ENCODE data around the gene BTN3A1.
"Not testable (repeated sequence)": the region's sequence is repeated elsewhere in the genome, so short reads cannot be mapped to it uniquely, and the experiment has no call there.

BTN3A1 gene

GRCh38 chr6:26401987-26402658, at the start of gene BTN3A1:
Gene BTN3A1 (plus strand): TSS chr6:26402275. CDS start chr6:26405564, 3,289 bp downstream.
- peak; percentile 83 for DNase-seq

GRCh38 chr6:26352315-26352714, 49.8 kb upstream of the BTN3A1 start:
- no peak for DNase-seq

- no peak for DNase-seq
Measured at GRCh38 chr6:26354162-26354561, 47.9 kb upstream of the BTN3A1 start.

- DNase-seq: no peak
Measured at GRCh38 chr6:26355366-26355765, 46.7 kb upstream of the BTN3A1 start.

GRCh38 chr6:26357543-26357942, 44.5 kb upstream of the BTN3A1 start:
- not testable (repeated sequence) for DNase-seq

GRCh38 chr6:26358511-26358981, 43.5 kb upstream of the BTN3A1 start:
- peak; percentile 26 for DNase-seq

- DNase-seq: no peak
Measured at GRCh38 chr6:26359765-26360164, 42.3 kb upstream of the BTN3A1 start.

- no peak for DNase-seq
Measured at GRCh38 chr6:26360451-26361416, 41.3 kb upstream of the BTN3A1 start.

GRCh38 chr6:26361544-26361943, 40.5 kb upstream of the BTN3A1 start:
- no peak for DNase-seq

GRCh38 chr6:26362093-26362835, 39.8 kb upstream of the BTN3A1 start:
- no peak for DNase-seq

- peak; percentile 68 for DNase-seq
Measured at GRCh38 chr6:26362836-26363220, 39.2 kb upstream of the BTN3A1 start.

- no peak for DNase-seq
Measured at GRCh38 chr6:26363882-26364701, 38.0 kb upstream of the BTN3A1 start.

GRCh38 chr6:26365633-26365995, 36.5 kb upstream of the BTN3A1 start:
- DNase-seq: no peak

- peak; percentile 26 for DNase-seq
Measured at GRCh38 chr6:26366504-26366903, 35.6 kb upstream of the BTN3A1 start.

GRCh38 chr6:26367114-26367513, 35.0 kb upstream of the BTN3A1 start:
- DNase-seq: peak; percentile 28

- DNase-seq: not testable (repeated sequence)
Measured at GRCh38 chr6:26371813-26372212, 30.3 kb upstream of the BTN3A1 start.

- no peak for DNase-seq
Measured at GRCh38 chr6:26372308-26373144, 29.5 kb upstream of the BTN3A1 start.

- DNase-seq: no peak
Measured at GRCh38 chr6:26375270-26375669, 26.8 kb upstream of the BTN3A1 start.

GRCh38 chr6:26377719-26378118, 24.4 kb upstream of the BTN3A1 start:
- DNase-seq: no peak

- not testable (repeated sequence) for DNase-seq
Measured at GRCh38 chr6:26378143-26378542, 23.9 kb upstream of the BTN3A1 start.

- peak; percentile 72 for DNase-seq
Measured at GRCh38 chr6:26379292-26379691, 22.8 kb upstream of the BTN3A1 start.

Measured in inflammatory macrophage treated with lipopolysaccharide for 4 hours (primary cell).